ENCODE measurements around the gene TMCC3. TPM values are rescaled to one million over a fixed set of nuclear protein-coding genes. Genes with fewer than 3 reads are reported as not detected.

The TMCC3 gene
- total and polyA plus RNA-seq, 9 of the 15 experiments (the other 6 are each of a cell fraction or from before 2014, with no cell fraction given): not detected

DNA sequence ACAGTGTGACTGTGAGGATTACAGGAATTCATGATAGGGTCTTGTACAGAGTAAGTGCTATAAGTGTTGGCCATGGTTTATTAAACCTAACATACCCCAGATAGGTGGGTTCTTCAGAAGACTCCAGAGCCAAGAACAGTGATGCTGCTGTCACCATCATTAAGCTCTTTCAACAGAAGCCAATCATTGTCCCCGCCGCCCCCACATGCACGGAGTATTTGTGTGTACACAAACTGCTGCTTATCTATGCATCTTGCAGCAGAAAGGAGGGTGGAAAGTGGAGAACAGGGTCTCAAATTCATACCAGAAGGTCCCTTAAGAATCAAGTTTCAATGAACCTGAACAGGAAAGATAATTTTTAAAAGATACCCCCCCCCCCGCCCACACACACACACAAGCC, 51.2 kb downstream of the TMCC3 start:
- H3K79me2 ChIP-seq (ENCODE audit: control insufficient read depth, insufficient read depth, low read length): no peaks in the 10 kb centered on the region
- DNase-seq (ENCODE audit: extremely low read depth in 1 of 4, low spot score in 3 of 4) (no peak), ATAC-seq (no peak), FAIRE-seq (no peak)
- H3K4me2 ChIP-seq (ENCODE audit: insufficient read depth, low read length): no peak overlapping the region
- BruUV-seq (replicated peaks): no TSS peak
- H3K27ac ChIP-seq (ENCODE audit: extremely low read depth, low read depth, low read length): no peak overlapping the region
- no peaks in the 10 kb centered on the region for H3K9me3 ChIP-seq (replicated peaks; ENCODE audit: control insufficient read depth, insufficient read depth, low read depth, low read length)
- no peak overlapping the region for H3K4me3 ChIP-seq
- in situ Hi-C loops (cut with MboI) (no loop called here), intact Hi-C loops (cut with micrococcal nuclease) (no loop called here)
- no peaks in the 10 kb centered on the region for H3K9me1 ChIP-seq (ENCODE audit: control insufficient read depth, insufficient read depth, low read length)
- H3K4me1 ChIP-seq (replicated peaks in 1 of 2; ENCODE audit: control insufficient read depth in 2 of 2, insufficient read depth in 2 of 2, low read length in 2 of 2): no peaks in the 10 kb centered on the region
- H3K9ac ChIP-seq (ENCODE audit: insufficient read depth in 1 of 2, low read depth in 2 of 2, low read length in 2 of 2): no peak overlapping the region
- no peaks in the 10 kb centered on the region; a peak in 2 of 5 replicates for H3K27me3 ChIP-seq (ENCODE audit: control insufficient read depth in 2 of 2, insufficient read depth in 2 of 2, low read length in 2 of 2)
- no peaks in the 10 kb centered on the region for H4K20me1 ChIP-seq (replicated peaks; ENCODE audit: control insufficient read depth, insufficient read depth, low read length)
- H2AFZ ChIP-seq (ENCODE audit: low read depth, low read length): no peak overlapping the region
- WGBS (ENCODE audit: insufficient coverage, low coverage, missing lambda C conversion rate): 0% methylated on average over 4 of the region's 4 CpGs
- ChIA-PET CTCF (ENCODE audit: low intra/inter-chr PET ratio) (no interaction called here), POLR2A (no interaction called here)
- no peak for TF ChIP-seq SLC30A9 (CRISPR knock-in tag; IDR thresholded peaks at IDR 0.05)
- no peak for TF ChIP-seq BRF2 (IDR thresholded peaks at IDR 0.05; ENCODE audit: borderline replicate concordance, insufficient read depth, insufficient read length)
- TF ChIP-seq CBX8 (IDR thresholded peaks at IDR 0.05; ENCODE audit: borderline replicate concordance, extremely low read depth, low read depth, low read length, poor library complexity, severe bottlenecking): no peak
- no peak for TF ChIP-seq RBFOX2 (IDR thresholded peaks at IDR 0.05; ENCODE audit: low read depth, low read length)
- TF ChIP-seq CBX1 (IDR thresholded peaks at IDR 0.05; ENCODE audit: low read depth): no peak
- TF ChIP-seq CREBBP (IDR thresholded peaks at IDR 0.05; ENCODE audit: low read depth, low read length): no peak
- no peak for TF ChIP-seq ZNF23 (CRISPR knock-in tag; IDR thresholded peaks at IDR 0.05)
- TF ChIP-seq, protein P1, sequence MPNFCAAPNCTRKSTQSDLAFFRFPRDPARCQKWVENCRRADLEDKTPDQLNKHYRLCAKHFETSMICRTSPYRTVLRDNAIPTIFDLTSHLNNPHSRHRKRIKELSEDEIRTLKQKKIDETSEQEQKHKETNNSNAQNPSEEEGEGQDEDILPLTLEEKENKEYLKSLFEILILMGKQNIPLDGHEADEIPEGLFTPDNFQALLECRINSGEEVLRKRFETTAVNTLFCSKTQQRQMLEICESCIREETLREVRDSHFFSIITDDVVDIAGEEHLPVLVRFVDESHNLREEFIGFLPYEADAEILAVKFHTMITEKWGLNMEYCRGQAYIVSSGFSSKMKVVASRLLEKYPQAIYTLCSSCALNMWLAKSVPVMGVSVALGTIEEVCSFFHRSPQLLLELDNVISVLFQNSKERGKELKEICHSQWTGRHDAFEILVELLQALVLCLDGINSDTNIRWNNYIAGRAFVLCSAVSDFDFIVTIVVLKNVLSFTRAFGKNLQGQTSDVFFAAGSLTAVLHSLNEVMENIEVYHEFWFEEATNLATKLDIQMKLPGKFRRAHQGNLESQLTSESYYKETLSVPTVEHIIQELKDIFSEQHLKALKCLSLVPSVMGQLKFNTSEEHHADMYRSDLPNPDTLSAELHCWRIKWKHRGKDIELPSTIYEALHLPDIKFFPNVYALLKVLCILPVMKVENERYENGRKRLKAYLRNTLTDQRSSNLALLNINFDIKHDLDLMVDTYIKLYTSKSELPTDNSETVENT (CRISPR knock-in tag; IDR thresholded peaks at IDR 0.05): no peak
- TF ChIP-seq ILK (tag; IDR thresholded peaks at IDR 0.05; ENCODE audit: borderline replicate concordance, low read depth): no peak
- TF ChIP-seq ZNF408 (CRISPR knock-in tag; IDR thresholded peaks at IDR 0.05; ENCODE audit: low read depth): no peak
- TF ChIP-seq ZNF707 (CRISPR knock-in tag; conservative IDR thresholded peaks at IDR 0.05): no peak
- no peak for TF ChIP-seq JUN (IDR thresholded peaks at IDR 0.05; ENCODE audit: borderline replicate concordance, low read depth, low read length)
- no peak for TF ChIP-seq JUN (CRISPR knock-in tag; IDR thresholded peaks at IDR 0.05; ENCODE audit: borderline replicate concordance)
- no peaks in the 10 kb centered on the region for H3K36me3 ChIP-seq (ENCODE audit: control insufficient read depth, insufficient read depth, low read length)

All from K562 (cell line).